NCI-H187 (cell line): Measurements from ENCODE around the gene TM6SF1.
"Not testable (repeated sequence)": the region's sequence is repeated elsewhere in the genome, so short reads cannot be mapped to it uniquely, and the experiment has no call there.

ENCODE experiments used
- DNase-seq, 2 experiments: peaks; one replicate each; lab custom pipeline; 2025; lab: John Stamatoyannopoulos, UW

TM6SF1 gene

DNA sequence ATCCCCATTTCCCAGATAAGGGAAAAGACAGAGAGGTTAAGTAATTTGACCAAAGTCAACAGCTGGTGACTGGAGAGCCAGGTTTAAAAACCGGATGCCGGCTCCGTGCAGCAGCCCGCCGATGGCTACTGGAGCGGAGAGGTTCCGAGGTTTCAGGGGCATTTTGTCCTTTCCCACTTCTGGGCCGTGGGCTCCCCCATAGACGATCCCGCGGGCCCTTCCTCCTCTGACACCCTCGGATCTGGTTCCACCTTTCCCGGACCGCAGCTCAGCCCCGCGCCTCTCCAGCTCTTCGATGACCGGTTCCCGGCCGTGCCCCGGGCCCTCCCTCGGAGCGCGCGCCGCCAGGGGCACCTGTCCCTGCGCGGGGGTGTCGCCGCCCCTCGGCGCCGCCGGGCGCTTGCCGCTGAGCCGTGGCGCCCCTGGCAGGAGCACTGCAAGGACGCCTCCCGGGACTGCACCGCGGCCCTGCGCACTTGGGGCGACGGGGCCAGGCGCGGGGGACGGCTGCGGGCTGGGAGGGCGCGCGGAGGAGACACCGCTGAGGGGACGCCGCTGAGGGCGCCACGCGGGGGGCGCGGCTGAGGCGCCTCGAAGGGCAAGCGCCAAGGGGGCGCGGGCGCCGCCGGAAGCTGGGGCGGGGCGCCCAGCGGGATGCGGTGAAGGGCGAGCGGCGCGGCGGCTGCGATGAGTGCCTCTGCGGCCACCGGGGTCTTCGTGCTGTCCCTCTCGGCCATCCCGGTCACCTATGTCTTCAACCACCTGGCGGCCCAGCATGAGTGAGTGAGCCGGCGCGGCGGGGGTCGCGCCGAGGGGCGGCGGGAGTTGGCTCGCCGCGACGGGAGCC is at the start of gene TM6SF1:
TSS of gene TM6SF1 (plus strand) at position 652 of the 847 bp plus-strand sequence. CDS start at position 688, 36 bp downstream.
- no peak for DNase-seq

DNA sequence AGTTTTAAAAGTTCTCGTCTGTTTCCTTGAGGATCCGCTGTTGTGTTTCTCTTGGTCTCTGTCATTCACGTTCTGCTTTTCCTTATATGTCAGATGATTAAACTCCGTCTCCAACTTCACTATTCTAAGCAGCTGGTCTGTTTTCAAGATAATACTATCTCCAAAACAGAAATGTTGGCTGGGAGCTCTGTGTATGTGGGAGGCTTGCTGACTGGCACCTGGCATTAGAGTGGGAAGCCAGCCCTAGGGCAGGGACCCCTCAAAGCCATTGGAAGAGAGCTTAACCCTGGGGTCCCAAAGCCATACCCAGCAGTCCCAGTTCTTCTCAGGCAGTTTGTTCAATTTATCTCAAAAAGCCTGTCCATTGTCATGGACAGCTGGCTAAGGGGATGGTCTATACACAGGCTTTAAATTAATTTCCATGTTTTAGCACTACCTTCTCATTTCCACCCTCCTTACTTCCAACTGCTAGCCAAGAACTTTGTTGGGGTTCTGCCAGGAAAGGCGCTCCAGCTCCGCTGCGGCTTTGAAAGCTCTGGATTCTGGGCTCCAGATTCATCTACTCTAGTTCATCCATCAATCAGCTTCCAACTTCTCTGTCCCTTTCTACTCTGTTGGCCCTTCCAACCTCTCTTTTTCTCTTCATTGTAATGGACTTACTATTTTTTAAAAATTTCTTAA is 49.6 kb upstream of the TM6SF1 start:
- no peak for DNase-seq

DNA sequence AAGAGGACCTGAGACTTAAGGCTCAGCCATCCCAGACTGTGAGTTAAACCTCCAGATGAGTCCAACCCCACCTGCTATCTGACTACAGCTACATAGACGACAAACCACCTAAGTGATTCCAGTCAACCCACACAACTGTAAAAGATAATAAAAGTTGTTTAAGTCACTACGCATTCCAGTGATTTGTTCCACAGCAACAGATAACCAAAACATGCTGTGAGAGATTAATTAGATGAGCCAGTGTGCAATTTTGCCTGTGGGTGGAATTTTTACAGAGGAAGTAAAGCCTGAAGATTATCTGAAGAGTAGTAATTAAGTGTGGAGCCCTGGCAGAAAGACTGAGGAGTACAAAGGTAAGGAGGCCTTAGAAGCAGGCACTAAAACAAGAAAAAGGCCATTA is 45.8 kb upstream of the TM6SF1 start:
- no peak for DNase-seq

DNA sequence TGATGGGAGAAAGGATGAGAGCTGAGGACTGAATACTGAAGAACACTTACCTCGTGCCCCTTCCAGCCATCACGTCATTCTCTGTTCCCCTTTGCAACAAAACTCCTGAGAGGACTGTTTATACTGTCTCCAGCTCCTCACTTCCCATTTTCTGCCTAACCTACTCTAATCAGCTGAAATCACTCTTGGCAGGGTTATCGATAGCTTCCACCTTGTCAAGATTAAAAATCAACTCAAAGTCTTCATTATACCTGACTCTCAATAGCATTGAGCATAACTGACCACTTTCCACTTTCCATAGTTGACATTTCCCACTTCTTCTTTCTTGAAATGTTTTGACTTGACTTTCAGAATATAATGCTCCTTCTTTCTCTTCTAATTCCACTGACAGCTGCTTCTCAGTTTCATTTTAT is 44.7 kb upstream of the TM6SF1 start:
- no peak for DNase-seq

DNA sequence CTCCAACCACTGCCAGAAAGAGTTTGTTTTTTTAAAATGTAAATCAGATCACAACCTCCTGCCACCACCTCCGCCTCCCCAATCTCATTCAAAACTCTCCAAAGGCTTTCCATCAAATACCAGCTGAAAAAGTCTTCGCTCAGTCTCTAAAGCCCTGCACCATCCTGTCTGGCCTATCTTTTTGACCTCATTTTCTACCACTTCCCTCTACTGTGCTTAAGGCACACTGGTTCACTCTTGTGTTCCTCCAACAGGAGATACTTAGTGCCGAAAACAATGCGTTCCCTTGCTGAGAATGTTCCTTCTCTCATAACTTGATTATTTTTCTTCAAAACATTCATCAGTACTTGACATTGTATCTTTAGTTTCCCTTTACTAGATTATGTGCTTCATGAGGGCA is 43.9 kb upstream of the TM6SF1 start:
- no peak for DNase-seq

DNA sequence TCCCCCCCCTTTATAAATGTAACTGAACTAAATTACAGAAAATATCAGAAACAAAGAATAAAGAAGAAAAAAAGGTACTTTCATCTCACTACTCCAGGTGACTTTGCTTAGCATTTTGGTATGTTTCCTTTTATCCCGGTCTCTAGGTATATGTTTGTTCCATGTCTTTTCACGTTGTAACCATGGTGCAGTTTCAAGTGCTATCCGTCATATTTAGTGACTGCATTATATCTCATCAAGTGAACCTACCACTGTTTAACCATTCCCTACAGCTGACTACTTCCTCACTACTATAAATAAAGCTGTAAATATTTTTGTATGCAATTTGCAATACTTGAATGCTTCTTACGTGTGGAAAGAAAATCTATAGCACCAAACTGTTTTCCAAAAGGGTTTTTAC is 42.6 kb upstream of the TM6SF1 start:
- no peak for DNase-seq

DNA sequence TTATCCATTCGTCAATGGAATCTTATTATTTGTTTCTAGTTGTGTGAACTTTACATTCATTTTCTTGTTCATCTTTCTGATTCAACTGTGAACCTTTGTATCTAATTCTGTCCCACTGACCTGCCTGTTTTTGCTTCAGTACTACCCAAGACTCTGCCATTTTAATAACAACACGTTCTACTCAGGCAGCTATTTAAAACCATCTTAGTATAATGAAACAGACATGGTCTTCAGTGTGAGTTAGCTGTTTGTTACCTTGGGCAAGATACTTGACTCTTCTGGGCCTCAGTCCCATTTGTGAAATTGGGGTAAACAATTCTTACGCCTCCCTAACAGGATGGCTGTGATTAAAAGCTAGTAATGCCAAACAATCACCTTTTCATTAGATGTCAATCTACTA is 42.0 kb upstream of the TM6SF1 start:
- DNase-seq = no peak

DNA sequence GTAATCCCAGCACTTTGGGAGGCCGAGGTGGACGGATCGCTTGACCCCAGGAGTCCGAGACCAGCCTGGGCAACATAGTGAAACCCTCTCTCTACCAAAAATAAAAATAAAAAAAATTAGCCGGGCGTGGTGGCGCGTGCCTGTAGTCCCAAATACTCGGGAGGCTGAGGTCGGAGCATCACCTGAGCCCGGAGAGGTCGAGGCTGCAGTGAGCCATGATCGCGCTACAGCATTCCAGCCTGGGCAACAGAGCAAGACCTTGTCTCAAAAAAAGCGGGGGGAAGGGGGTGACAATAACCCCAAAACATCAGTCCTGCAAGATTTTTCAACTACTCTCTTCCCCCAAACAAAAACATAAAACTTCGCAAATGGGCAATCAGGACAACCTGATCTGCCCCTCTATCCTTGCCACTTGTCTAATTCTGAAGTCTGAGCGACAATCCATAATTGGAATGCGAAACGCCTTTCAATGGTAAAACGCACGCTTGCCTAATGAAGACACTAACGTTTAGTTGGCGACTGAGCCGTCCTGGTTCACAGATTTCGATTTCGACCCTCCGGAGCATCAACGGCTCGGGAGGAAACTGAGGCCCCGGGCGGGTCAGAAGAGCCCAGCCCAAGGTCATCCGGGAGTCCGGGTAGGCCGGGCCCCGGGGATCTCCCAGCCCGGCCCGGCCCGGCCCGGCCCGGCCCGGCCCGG is 41.3 kb upstream of the TM6SF1 start:
- DNase-seq = no peak

DNA sequence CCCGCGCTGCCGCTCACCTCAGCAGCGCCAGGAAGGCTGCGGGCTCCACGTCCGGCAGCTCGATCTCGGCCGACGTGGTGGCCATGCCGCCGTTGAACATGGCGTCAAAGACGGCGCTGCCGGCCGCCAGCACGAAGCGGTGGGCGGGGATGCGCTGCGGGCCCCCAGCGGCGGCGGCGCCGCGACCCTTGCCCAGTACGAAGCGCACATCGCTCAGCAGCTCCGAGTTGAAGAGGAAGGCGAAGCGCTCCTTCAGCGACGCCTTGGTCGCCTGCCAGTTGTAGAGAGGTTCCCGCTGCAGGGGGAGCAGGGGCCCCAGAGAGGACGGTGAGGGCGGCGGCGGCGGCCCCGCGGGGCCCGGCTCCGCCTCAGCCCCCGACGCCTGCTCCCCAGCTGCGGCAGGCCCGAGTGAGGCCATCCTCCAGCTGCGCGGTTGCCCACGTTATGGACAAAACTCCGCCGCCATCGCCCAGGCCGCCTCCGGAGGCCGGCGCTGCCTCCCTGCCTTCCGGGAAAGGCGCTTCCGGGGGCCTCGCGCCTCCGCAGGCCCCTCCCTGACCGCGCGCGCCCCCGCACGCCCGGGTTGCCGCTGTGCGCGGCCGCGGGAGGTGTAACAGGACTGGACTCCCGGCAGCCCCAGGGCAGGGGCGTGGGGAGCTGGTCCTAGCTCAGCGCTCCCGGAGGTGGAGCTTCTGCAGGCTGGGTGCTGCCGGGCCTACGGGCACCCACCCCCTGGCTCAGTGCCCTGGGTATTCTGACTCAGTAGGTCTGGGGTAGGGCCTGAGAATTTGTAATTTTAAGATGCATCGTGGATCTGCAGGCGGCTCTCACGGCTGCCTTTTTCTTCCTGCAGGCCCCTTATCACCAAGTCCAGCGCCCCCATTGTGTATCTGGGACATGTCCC is 40.5 kb upstream of the TM6SF1 start, which contains the start of gene BTBD1:
TSS of gene BTBD1 (minus strand) at position 519 of the 904 bp plus-strand sequence. CDS start at position 418, 101 bp downstream.
- DNase-seq = peak; percentile 30 to 72

DNA sequence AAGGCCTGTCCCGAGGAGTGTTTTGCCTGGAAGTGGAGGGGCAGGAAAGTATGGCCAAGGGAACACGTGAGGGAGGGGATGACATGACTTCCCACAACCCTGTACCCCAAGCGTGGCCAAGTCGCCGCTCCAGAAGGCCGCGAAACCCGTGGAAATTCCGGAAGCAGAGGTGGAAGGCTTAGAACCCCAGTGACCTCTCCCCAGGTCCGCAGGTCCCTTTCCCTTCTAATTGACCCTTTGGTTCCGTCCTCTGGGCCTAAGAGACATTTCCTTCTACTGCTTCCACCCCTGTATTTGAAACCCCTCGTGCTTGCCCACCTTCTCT is 39.8 kb upstream of the TM6SF1 start:
- no peak for DNase-seq

DNA sequence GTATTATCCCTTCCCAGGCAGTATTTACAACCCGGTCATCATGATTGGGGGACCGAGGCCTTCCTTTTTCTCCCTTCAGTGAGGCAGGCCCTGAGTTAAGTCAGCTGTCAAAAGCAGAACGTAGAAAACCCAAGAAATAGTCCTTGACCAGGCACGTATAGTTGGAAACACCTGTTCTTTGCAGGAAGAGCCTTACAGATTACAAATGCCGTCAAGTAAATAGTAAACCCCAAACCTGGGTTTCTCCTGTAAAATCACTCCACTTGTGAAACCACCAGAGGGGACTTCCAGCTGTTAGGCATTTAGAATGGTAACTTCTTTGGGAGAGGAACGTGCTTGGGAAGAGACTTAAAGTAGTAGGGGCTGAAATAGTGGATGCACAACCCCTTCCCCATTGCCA is 39.4 kb upstream of the TM6SF1 start:
- no peak for DNase-seq

DNA sequence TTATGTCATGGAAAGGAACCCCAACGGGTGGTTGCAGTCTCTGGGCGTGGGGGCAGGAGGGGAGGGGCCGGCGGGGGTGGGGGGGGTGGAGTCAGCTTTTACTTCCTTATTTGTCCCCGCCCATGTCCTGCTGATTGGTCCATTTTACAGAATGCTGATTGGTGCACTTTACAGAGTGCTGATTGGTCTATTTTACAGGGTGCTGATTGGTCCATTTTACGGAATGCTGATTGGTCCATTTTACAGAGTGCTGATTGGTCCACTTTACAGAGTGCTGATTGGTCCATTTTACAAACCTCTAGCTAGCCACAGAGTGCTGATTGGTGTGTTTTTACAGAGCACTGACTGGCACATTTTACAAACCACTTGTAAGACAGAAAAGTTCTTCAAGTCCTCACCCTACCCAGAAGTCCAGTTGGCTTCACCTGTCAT is 38.2 kb upstream of the TM6SF1 start:
- DNase-seq = not testable (repeated sequence)

DNA sequence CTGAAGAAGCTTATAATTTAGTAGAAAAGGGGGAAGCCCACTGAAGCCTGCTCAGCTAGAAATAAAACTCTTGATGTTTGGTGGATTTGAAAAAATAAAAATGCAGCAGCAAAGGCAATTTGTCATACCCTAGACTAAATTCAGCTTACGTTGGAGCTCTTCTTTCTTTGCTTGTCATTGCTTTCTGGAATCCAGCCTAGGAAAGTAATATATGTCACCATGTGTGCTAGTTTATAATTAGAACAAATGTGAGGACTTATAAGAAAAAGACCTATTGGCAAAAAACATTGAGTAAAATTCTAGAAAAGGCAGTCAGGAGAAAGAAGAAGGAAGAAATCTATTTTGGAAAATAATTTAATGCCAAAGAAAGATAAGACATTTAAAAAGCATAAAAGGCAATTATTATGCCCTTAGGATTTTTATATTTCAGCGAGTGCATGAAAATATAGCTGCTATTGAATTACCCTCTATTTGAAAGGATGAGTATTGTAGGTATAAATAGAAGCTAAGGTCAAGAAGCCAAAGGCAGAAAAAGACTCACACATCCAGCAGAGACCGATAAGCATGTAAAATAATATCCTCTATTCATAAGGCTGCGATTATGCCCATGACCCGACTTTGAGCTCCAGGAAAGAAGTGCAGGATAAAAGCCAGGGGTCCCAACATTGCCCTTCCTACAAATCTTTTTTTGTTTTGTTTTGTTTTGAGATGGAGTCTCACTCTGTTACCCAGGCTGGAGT is 29.8 kb upstream of the TM6SF1 start:
- DNase-seq = no peak

DNA sequence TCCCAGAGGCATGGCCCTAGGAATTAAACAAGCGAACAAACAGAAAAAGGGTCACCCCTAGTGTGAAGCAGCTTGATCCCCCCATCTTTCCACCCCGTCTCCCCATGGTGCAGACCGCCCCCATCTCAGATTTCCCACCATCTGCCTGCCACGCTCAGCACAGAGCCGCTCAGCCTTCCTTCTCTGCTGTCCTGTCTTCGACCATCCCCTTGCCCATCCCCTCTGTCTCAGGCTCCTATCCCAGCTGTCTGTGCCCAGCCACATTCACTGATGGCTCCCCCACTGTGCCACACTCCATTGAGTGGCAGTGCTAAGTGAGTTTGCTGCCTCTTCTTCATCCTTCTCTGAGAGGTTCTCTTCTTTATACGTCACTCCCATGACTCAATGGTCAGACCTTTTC is 28.7 kb upstream of the TM6SF1 start:
- no peak for DNase-seq

DNA sequence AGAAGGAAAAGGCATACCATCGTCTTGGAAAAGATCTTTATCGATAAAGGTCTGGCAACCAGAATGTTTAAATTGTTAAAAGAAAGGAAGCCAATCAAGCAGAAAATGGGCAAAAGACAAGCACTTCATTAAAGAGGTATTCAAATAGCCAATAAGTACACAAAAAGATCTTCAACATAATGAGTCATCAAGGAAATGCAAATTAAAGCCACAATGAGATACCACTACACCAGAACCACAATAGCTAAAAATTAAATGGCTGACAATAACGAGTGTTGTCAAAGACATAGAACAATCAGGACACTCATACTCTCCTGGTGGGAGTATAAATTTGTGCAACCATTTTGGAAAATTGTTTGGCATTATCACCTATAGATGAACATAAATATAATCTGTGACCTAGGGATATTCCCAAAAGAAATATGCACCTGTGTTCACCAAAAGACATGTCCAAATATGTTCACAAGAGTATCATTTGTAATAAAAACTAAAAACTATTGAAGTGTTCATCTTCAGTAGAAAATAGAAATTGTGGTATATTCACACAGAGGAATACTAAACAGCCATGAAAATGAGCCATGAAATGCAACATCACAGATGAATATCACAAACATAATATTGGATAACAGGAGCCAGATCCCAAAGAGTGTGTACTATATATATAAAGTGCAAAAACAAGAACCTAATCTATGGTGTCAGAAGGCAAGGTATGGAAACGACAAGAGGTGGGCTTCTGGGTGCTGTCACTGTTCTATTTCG is 26.0 kb upstream of the TM6SF1 start:
- DNase-seq = no peak

DNA sequence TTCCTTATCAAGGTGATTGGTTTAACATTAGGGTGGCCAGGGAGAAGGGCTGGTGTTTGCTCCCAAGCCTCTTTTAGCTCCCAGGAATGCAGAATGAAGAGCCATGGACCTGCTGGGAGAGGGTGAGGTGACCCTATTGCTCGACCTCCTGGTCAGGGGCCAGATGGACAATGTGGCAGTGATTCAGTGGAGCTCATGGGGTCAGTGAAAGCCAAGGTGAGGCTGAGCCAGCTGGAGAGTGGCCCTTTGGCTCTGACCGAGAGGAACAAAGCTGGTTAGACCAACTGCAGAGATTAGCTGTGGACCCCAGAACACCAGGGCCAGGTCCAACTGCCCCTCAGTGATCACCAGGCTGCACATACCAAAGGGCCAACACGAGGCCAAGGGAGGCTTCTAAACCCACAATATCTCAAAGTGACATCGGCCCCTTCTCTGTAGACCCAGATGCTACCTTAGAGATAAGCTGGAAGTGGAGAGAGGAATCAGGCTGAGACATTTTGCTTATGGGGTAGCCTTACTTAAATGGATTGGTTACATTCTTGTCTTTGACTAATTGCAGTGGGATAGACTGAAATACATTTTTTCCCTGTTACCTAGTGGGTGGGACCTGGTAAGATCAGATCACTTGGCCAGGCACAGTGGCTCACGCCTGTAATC is 24.6 kb upstream of the TM6SF1 start:
- no peak for DNase-seq

DNA sequence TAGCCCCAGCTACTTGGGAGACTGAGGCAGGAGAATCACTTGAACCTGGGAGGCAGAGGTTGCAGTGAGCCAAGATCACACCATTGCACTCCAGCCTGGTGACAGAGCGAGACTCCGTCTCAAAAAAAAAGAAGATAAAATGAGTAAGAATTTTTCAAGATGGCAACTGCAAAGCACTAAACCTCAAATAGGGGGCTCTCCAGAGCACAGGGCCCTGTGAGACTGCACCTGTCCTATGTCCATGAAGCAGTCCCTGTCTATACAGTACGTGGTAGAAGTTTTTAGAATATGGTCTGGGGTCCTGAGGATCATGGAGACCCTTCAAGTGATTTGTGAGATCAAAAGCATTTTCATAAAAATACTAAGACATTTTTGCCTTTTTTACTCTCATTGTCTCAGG is 22.0 kb upstream of the TM6SF1 start:
- DNase-seq = not testable (repeated sequence)

DNA sequence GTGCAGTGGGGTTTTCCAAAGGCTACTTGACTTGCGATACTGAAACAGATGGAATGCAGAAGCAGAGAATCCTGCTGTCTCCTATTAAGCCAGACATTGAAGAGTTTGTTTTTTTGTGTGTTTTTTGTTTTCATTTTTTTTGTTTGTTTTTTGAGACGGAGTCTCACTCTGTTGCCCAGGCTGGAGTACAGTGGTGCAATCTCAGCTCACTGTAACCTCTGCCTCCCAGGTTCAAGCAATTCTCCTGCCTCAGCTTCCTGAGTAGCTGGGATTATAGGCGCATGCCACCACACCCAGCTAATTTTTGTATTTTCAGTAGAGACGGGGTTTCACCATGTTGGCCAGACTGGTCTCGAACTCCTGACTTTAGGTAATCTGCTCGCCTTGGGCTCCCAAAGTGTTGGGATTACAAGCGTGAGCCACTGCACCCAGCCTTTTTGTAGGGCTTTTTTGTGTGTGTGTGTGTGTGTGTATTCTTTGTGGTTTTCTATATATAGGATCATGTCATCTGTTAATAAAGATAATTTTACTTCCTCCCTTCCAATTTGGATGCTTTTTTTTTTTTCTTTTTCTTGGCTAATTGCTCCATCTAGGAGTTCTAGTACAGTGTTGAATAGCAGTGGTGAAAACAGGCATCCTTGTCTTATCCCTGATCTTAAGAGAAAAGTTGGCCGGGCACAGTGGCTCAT is 21.4 kb upstream of the TM6SF1 start:
- DNase-seq = not testable (repeated sequence)

DNA sequence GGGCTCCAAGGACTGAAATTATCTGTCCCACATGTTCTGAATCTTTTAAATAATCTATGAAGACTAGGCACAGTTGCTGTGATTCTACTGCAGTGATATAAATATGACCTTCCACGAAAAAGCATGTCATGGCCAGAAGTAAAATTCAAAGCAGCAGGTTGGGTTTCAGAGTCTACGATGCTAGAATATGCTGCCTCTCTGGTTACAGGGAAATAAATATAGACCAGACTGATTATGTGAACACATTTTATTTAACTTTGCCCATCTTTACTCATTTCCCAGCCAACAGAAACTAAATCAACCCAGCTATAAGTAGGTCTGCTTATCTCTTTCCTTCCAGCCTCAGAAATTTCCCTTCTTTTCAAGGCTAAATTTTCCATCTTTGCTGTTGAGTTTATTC is 19.9 kb upstream of the TM6SF1 start:
- DNase-seq = no peak
